HG03378 (cell line): ENCODE measurements around the gene DGCR8.

Experiments
- ATAC-seq: cut with Tn5 transposase; IDR thresholded peaks from one replicate; pipeline ENCODE4 v1.9.1; 2021; ENCODE audit warnings: mild to moderate bottlenecking, moderate library complexity; ENCODE audit not compliant: unreplicated experiment

The DGCR8 gene

GRCh38 chr22:20121856-20122415 is 41.9 kb downstream of the DGCR8 start:
- ATAC-seq, result no peak

GRCh38 chr22:20123366-20124082 is 43.5 kb downstream of the DGCR8 start:
- no peak for ATAC-seq

- ATAC-seq, result no peak
Observed at GRCh38 chr22:20124083-20124787, 44.2 kb downstream of the DGCR8 start.

GRCh38 chr22:20125201-20126174 is 45.4 kb downstream of the DGCR8 start:
- ATAC-seq, result no peak

DNA sequence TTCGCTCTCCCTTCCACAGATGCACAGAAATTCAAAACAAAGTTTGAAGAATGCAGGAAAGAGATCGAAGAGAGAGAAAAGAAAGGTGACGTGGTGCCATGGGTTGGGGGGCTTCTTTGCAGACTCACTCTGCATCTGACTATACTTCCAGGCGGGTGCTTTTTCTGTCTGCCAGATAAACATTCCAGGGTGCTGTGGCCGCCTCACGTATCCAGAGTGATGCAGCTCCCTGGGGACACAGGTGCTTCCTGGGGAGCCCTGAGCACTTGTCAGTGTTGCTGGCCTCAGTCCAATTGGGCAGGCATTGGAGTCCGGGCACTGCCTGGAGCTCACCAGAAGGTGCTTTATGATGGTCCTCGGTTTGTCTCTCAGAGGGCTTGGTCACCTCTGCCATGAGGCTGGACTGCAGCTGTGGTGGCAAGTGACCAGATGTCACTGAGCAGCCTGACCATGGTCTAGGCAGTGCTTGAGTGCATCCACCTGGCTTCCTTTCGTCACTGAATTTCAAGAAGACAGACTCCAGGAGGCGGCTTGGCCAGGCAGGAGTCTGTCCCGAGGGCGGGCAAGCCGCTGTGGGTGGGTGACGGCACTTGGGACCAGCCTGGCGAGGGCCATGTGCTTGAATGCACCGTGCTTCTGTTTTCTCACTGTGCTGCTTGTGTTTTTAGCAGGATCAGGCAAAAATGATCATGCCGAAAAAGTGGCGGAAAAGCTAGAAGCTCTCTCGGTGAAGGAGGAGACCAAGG is 46.4 kb downstream of the DGCR8 start:
- ATAC-seq, result no peak

- no peak for ATAC-seq
Observed at GRCh38 chr22:20127318-20127868, 47.4 kb downstream of the DGCR8 start.

DNA sequence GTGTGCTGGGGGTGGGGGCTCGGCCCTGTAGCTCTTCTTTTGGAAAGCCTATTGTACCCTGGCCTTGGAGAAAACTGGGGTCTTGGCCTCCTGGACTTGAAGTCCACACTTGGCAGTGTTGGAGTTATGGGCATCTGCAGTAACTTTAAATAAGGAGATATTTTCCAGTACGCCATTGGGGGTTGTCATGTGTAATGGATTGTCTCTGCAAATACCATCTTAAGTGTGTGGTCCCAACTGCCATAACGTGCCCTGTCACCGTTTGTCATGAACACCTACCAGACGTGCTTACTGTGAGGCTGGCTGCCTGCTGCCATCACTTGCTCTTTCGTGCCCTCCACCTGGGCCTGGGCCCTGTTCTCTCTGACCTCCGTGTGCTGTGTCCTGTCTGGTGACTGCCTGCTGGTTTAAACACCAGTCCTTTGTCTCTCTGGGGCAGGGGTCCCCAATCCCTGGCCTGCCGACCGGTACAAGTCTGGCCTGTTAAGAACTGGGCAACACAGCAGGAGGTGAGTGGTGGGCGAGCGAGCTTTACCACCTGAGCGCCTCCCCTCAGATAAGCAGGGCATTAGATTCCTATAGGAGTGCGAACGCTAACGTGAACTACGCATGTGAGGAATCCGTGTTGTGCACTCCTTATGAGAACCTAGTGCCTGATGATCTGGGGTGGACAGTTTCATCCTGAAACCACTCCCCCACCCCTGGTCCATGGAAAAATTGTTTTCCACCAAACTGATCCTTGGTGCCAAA is 48.0 kb downstream of the DGCR8 start:
- ATAC-seq, result no peak

GRCh38 chr22:20128619-20128901 is 48.5 kb downstream of the DGCR8 start:
- ATAC-seq, result no peak

GRCh38 chr22:20128902-20129746 is 49.1 kb downstream of the DGCR8 start:
- no peak for ATAC-seq

DNA sequence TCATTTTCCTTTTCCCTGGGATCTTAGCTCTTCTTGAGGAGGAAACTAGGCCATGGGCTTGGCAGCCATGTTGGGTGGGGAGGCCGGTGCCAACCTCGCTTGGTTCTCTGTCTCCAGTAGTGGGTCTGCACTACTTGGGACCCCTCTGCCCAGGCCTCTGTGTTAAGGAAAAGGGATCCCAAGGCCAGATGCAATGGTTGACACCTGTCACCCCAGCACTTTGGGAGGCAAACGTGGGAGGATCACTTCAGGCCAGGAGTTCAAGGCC is 49.6 kb downstream of the DGCR8 start:
- ATAC-seq, result no peak

DNA sequence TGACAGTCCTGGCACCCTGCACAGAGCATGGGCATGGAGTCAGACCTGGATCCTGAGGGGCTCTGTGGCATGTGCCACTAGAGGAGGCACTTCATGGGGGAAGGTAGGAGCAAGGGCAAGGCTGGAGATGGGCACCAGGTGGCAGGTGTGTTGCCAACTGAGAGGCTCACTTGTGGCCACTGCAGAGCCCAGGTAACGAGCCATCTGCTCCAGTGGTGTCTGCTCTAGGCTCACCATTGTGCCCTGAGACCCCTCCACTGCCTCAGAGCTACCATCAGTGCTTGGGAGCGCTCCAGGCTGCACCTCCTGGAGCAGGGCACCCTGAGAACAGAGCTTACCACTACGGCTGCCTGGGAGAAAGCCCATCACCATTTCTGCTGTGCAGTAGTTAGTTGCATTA is 50.3 kb downstream of the DGCR8 start:
- ATAC-seq, result no peak

DNA sequence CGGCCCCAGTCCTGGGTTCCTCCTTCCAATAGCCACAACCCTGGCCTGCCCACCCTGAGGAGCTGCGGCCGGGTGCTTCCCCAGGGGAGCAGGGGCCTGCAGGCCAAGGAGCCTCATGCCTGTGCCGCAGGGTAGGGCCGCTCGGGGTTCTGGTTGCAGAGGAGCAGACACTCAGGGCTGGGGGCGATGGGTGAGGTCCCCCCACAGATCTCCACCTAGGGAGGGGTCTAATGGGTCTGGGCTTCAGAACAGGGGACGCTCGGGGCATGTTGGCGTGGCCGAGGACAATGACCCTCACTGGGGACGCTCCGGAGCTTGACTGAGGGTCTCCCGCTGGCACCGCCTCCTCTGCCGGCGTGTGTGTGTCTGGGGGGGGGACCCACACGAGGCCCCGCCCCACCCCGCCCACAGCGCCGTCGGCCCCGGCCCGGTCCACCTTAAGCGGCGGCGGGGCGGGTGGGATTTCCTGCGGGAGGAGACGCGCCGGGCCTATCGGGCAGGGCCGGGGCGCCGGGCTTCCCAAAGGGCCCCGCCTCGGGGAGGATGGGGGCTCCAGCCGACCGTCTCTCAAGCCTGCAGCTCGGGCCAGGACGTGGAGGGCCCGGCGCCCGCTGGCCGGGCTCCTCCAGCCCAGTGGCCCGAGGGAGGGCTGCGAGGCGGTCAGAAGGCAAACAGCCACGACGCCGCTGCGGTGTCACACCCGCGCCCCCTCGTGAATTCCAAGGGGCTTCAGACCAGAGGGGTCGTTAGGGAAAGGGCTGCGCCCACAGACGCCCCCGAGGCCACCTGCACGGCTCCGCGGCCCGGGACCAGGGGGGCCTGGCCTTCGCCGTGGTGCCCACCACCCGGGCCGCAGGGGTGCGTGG is 50.9 kb downstream of the DGCR8 start:
- no peak for ATAC-seq

GRCh38 chr22:20131597-20131858 is 51.5 kb downstream of the DGCR8 start, which contains the start of gene ZDHHC8:
Gene ZDHHC8 (plus strand): TSS chr22:20131804. CDS start chr22:20131948, 144 bp downstream.
- no peak for ATAC-seq

GRCh38 chr22:20131859-20132685 is 52.0 kb downstream of the DGCR8 start:
- ATAC-seq, result no peak

DNA sequence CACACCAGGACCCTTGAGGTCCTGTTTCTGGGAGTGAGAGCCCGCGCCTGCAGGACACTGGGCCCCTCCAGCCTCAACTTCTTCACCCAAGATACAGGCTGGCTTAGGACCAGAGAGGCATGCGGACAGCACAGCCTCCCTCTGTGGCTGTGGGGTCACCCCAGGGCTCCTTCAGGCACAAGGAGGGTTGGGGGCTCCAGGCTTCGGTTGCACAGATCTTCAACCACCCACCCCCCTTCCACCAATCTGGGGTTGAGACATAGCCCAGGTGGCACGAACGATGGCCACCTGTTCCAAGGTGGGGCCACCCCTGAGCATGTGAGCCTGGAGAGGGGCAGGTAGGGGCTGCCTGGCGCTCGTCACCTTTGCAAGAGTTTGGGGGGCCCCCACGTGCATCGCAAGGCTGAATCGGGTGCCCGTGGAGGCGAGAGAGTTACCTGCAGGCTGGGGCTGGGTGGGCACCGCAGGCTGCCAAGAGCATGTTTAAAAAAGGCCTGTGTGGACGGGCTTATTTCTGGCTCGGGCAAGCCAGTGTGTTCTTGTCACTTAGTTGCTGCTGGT is 52.7 kb downstream of the DGCR8 start:
- ATAC-seq, result no peak

DNA sequence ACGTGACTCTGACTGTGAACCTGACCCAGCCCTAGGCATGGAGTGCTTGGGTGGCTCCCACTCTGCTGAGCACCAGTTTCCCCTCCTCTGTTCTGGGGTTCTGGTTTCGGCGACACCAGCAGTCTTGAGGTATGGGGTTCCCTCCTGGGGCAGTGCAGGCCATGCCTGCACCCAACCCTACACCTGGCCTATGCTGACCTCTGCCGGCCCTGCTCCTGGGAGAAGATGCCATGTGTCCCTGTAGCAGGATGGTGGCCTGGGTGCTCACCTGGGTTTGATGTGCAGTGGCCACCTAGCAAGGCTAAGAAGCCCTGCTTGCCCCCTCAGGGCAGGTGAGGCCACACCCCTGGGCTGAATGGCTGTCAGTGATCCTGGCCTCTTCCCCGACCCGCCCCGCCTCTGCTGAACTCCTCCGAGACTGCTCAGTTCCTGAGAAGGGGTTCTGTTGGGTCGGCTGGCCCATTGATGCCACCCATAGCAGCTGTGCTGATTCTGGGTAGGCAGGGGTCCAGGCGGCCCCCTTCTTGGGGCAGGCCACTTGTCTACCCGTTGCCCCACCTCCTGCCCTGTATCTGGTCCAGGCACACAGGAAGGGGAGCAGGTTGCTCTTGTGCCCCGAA is 54.0 kb downstream of the DGCR8 start:
- no peak for ATAC-seq

DNA sequence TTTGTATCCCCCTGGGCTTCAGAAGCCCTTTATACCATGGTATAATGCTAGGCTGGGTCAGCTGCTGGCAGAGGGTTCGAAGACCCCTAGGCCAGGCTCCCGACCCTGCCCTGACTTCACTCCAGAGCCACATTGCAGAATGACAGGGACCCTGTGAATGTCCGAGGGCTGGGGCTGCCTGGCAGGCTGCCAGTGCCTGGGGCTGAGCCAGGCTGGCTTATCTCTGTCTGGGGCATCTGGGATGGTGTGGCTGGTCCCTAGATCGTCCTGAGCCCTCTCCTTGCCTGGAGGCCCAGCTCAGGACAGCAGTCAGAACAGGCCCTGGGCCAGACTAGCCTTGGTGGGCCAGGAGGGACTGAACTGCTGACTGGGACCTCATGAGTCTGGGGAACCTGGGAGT is 55.2 kb downstream of the DGCR8 start:
- no peak for ATAC-seq
